ENCODE data around the gene SPSB1. TPM values are rescaled to one million over a fixed set of nuclear protein-coding genes. Genes with fewer than 3 reads are reported as not detected.

SPSB1 gene
- total and polyA plus RNA-seq, 10 of the 15 experiments (the other 5 are each of a cell fraction or from before 2014, with no cell fraction given): 0.02 to 2.0 (median 0.90) TPM; not detected in 1

- TF ChIP-seq CTCF (IDR thresholded peaks at IDR 0.05 in 2 of 3, conservative IDR thresholded peaks at IDR 0.05 in 1 of 3; ENCODE audit: control insufficient read depth in 2 of 3, extremely low read depth in 1 of 3, insufficient read depth in 1 of 3, low read depth in 3 of 3, low read length in 3 of 3) (peak; percentile 88 to 99 (median 95)), FOS (IDR thresholded peaks at IDR 0.05; ENCODE audit: borderline replicate concordance, extremely low read depth, insufficient read length) (no peak), FOXM1 (IDR thresholded peaks at IDR 0.05; ENCODE audit: low read depth, low read length) (0 out of 2 replicates have a peak, but pooled peaks have one; percentile 55), SMC3 (IDR thresholded peaks at IDR 0.05; ENCODE audit: borderline replicate concordance, low read length) (peak; percentile 96), POLR2A (IDR thresholded peaks at IDR 0.05; ENCODE audit: low read depth, low read length) (no peak), ZNF217 (IDR thresholded peaks at IDR 0.05) (no peak), RELA (IDR thresholded peaks at IDR 0.05; ENCODE audit: borderline replicate concordance, partially characterized antibody) (peak; percentile 19), BCL11A (IDR thresholded peaks at IDR 0.05; ENCODE audit: low read depth, low read length) (no peak), FOXK2 (IDR thresholded peaks at IDR 0.05) (no peak), JUNB (IDR thresholded peaks at IDR 0.05) (no peak), MEF2A (IDR thresholded peaks at IDR 0.05; ENCODE audit: insufficient read depth, low read depth, low read length) (no peak), IKZF2 (IDR thresholded peaks at IDR 0.05) (no peak), BRCA1 (IDR thresholded peaks at IDR 0.05; ENCODE audit: low read depth, low read length) (no peak), NFYA (IDR thresholded peaks at IDR 0.05; ENCODE audit: borderline replicate concordance, low read depth, low read length) (no peak), CBX3 (IDR thresholded peaks at IDR 0.05; ENCODE audit: borderline replicate concordance, low read depth) (no peak), NR2F1 (conservative IDR thresholded peaks at IDR 0.05) (no peak), RB1 (IDR thresholded peaks at IDR 0.05; ENCODE audit: borderline replicate concordance) (no peak; the same call in 1 of the 2 replicates), TCF7 (IDR thresholded peaks at IDR 0.05; ENCODE audit: borderline replicate concordance) (no peak), ZBTB33 (IDR thresholded peaks at IDR 0.05) (no peak), STAT1 (conservative IDR thresholded peaks at IDR 0.05) (no peak), RAD21 (IDR thresholded peaks at IDR 0.05; ENCODE audit: insufficient read depth, low read depth, low read length) (peak; percentile 99), IRF5 (IDR thresholded peaks at IDR 0.05; ENCODE audit: borderline replicate concordance) (no peak)
- TF ChIP-seq, protein P1, sequence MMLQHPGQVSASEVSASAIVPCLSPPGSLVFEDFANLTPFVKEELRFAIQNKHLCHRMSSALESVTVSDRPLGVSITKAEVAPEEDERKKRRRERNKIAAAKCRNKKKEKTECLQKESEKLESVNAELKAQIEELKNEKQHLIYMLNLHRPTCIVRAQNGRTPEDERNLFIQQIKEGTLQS (IDR thresholded peaks at IDR 0.05; ENCODE audit: borderline replicate concordance, extremely low read depth, low read depth, low read length): no peak
- TF ChIP-seq, protein P2, sequence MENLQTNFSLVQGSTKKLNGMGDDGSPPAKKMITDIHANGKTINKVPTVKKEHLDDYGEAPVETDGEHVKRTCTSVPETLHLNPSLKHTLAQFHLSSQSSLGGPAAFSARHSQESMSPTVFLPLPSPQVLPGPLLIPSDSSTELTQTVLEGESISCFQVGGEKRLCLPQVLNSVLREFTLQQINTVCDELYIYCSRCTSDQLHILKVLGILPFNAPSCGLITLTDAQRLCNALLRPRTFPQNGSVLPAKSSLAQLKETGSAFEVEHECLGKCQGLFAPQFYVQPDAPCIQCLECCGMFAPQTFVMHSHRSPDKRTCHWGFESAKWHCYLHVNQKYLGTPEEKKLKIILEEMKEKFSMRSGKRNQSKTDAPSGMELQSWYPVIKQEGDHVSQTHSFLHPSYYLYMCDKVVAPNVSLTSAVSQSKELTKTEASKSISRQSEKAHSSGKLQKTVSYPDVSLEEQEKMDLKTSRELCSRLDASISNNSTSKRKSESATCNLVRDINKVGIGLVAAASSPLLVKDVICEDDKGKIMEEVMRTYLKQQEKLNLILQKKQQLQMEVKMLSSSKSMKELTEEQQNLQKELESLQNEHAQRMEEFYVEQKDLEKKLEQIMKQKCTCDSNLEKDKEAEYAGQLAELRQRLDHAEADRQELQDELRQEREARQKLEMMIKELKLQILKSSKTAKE (IDR thresholded peaks at IDR 0.05; ENCODE audit: low read depth, poor library complexity, severe bottlenecking): peak; percentile 2
Observed at GRCh38 chr1:9289090-9289534, 3.6 kb upstream of the SPSB1 start (continued).

Data from GM12878 (cell line).